Memory B cell (primary cell): Measurements from ENCODE around the gene ABCC11.

ENCODE experiments used
- ATAC-seq: fragments of 150-1000 bp; cut with Tn5 transposase; 2 replicates; pipeline ENCODE4 v1.10.0; 2021; ENCODE audit warnings: low read depth, mild to moderate bottlenecking, moderate library complexity
- DNase-seq, 2 donors: peaks; one replicate each; pipeline ENCODE4 v3.0.0; 2022; ENCODE audit warnings: low spot score in 2 of 2
- H3K27ac Mint-ChIP-seq: one replicate; pipeline ENCODE4 v1.8.0; 2022; ENCODE audit warnings: mild to moderate bottlenecking, moderate library complexity, mixed read lengths
- H3K27me3 Mint-ChIP-seq: one replicate; pipeline ENCODE4 v1.8.0; 2022; ENCODE audit warnings: mixed read lengths
- H3K36me3 Mint-ChIP-seq: one replicate; pipeline ENCODE4 v1.8.0; 2022; ENCODE audit warnings: mild to moderate bottlenecking, mixed read lengths
- H3K4me1 Mint-ChIP-seq: one replicate; pipeline ENCODE4 v1.8.0; 2022; ENCODE audit warnings: mixed read lengths
- H3K4me3 Mint-ChIP-seq: one replicate; pipeline ENCODE4 v1.8.0; 2022; ENCODE audit warnings: mild to moderate bottlenecking, moderate library complexity, mixed read lengths
- H3K9me3 Mint-ChIP-seq: one replicate; pipeline ENCODE4 v1.8.0; 2022; ENCODE audit warnings: mixed read lengths

Gene ABCC11

GRCh38 chr16:48235058-48235555 lies 12.2 kb downstream of the ABCC11 start:
- no peaks in the 10 kb centered on the region for H3K4me1 Mint-ChIP-seq
- peaks cover 4% of the 10 kb centered on the region for H3K9me3 Mint-ChIP-seq
- no peak for ATAC-seq
- DNase-seq, result no peak
- H3K36me3 Mint-ChIP-seq, result no peaks in the 10 kb centered on the region
- no peak overlapping the region for H3K27ac Mint-ChIP-seq
- peaks cover under 1% of the 10 kb centered on the region for H3K27me3 Mint-ChIP-seq
- no peak overlapping the region for H3K4me3 Mint-ChIP-seq

- no peak for DNase-seq
Measured at GRCh38 chr16:48234630-48235029, 12.7 kb downstream of the ABCC11 start.

GRCh38 chr16:48232493-48233040 lies 14.8 kb downstream of the ABCC11 start:
- ATAC-seq (no peak), DNase-seq (no peak)
- Mint-ChIP-seq H3K27me3 (peaks cover 5% of the 10 kb centered on the region), H3K4me3 (no peak overlapping the region), H3K36me3 (no peaks in the 10 kb centered on the region), H3K4me1 (no peaks in the 10 kb centered on the region), H3K9me3 (no peaks in the 10 kb centered on the region), H3K27ac (no peak overlapping the region)

More at GRCh38 chr16:48234630-48235029, 12.7 kb downstream of the ABCC11 start:
- ATAC-seq, result no peak
- Mint-ChIP-seq H3K4me1 (no peaks in the 10 kb centered on the region), H3K9me3 (no peaks in the 10 kb centered on the region), H3K27me3 (peaks cover 5% of the 10 kb centered on the region), H3K4me3 (no peak overlapping the region), H3K36me3 (no peaks in the 10 kb centered on the region), H3K27ac (no peak overlapping the region)

- Mint-ChIP-seq H3K9me3 (no peaks in the 10 kb centered on the region), H3K27me3 (peaks cover 5% of the 10 kb centered on the region), H3K36me3 (no peaks in the 10 kb centered on the region), H3K4me1 (no peaks in the 10 kb centered on the region), H3K27ac (no peak overlapping the region), H3K4me3 (no peak overlapping the region)
- DNase-seq (no peak), ATAC-seq (no peak)
Measured at GRCh38 chr16:48231727-48232492, 15.4 kb downstream of the ABCC11 start.

GRCh38 chr16:48225456-48225855 lies 21.9 kb downstream of the ABCC11 start:
- Mint-ChIP-seq H3K4me1 (no peaks in the 10 kb centered on the region), H3K27me3 (peaks cover 10% of the 10 kb centered on the region), H3K4me3 (no peak overlapping the region), H3K9me3 (no peaks in the 10 kb centered on the region), H3K27ac (no peak overlapping the region), H3K36me3 (no peaks in the 10 kb centered on the region)
- ATAC-seq, result no peak
- DNase-seq, result no peak

GRCh38 chr16:48223490-48223889 lies 23.8 kb downstream of the ABCC11 start:
- peaks cover 2% of the 10 kb centered on the region for H3K9me3 Mint-ChIP-seq
- ATAC-seq, result no peak
- H3K27me3 Mint-ChIP-seq, result peaks cover 5% of the 10 kb centered on the region
- DNase-seq, result no peak
- no peak overlapping the region for H3K4me3 Mint-ChIP-seq
- no peak overlapping the region for H3K27ac Mint-ChIP-seq
- no peaks in the 10 kb centered on the region for H3K36me3 Mint-ChIP-seq
- H3K4me1 Mint-ChIP-seq, result no peaks in the 10 kb centered on the region

- Mint-ChIP-seq H3K27ac (no peak overlapping the region), H3K4me1 (no peaks in the 10 kb centered on the region), H3K36me3 (no peaks in the 10 kb centered on the region), H3K4me3 (no peak overlapping the region), H3K9me3 (peaks cover 2% of the 10 kb centered on the region), H3K27me3 (peaks cover 2% of the 10 kb centered on the region)
- DNase-seq (no peak), ATAC-seq (no peak)
Measured at GRCh38 chr16:48220891-48221290, 26.4 kb downstream of the ABCC11 start.

- Mint-ChIP-seq H3K9me3 (peaks cover 2% of the 10 kb centered on the region), H3K4me3 (no peak overlapping the region), H3K27me3 (no peaks in the 10 kb centered on the region), H3K4me1 (no peaks in the 10 kb centered on the region), H3K36me3 (no peaks in the 10 kb centered on the region), H3K27ac (no peak overlapping the region)
- DNase-seq (no peak), ATAC-seq (no peak)
Measured at GRCh38 chr16:48218473-48218872, 28.9 kb downstream of the ABCC11 start.

GRCh38 chr16:48217708-48218107 lies 29.6 kb downstream of the ABCC11 start:
- no peak for DNase-seq
- Mint-ChIP-seq H3K27ac (no peak overlapping the region), H3K9me3 (peaks cover 2% of the 10 kb centered on the region), H3K4me1 (no peaks in the 10 kb centered on the region), H3K36me3 (no peaks in the 10 kb centered on the region), H3K4me3 (no peak overlapping the region), H3K27me3 (no peaks in the 10 kb centered on the region)
- ATAC-seq, result no peak

GRCh38 chr16:48215738-48216137 lies 31.6 kb downstream of the ABCC11 start:
- no peak overlapping the region for H3K27ac Mint-ChIP-seq

GRCh38 chr16:48212033-48212432 lies 35.3 kb downstream of the ABCC11 start:
- no peaks in the 10 kb centered on the region for H3K9me3 Mint-ChIP-seq
- DNase-seq (no peak), ATAC-seq (no peak)
- H3K36me3 Mint-ChIP-seq, result no peaks in the 10 kb centered on the region
- H3K27ac Mint-ChIP-seq, result no peak overlapping the region
- H3K4me1 Mint-ChIP-seq, result no peaks in the 10 kb centered on the region
- no peak overlapping the region for H3K4me3 Mint-ChIP-seq
- H3K27me3 Mint-ChIP-seq, result peaks cover 5% of the 10 kb centered on the region

More at GRCh38 chr16:48215738-48216137, 31.6 kb downstream of the ABCC11 start:
- no peak overlapping the region for H3K4me3 Mint-ChIP-seq
- H3K4me1 Mint-ChIP-seq, result no peaks in the 10 kb centered on the region
- ATAC-seq, result no peak
- H3K36me3 Mint-ChIP-seq, result no peaks in the 10 kb centered on the region
- peaks cover 2% of the 10 kb centered on the region for H3K9me3 Mint-ChIP-seq
- no peaks in the 10 kb centered on the region for H3K27me3 Mint-ChIP-seq
- no peak for DNase-seq

- no peaks in the 10 kb centered on the region for H3K4me1 Mint-ChIP-seq
- H3K27ac Mint-ChIP-seq, result no peak overlapping the region
- peaks cover 7% of the 10 kb centered on the region for H3K27me3 Mint-ChIP-seq
- no peak overlapping the region for H3K4me3 Mint-ChIP-seq
- DNase-seq, result no peak
- no peaks in the 10 kb centered on the region for H3K9me3 Mint-ChIP-seq
- H3K36me3 Mint-ChIP-seq, result no peaks in the 10 kb centered on the region
- no peak for ATAC-seq
Measured at GRCh38 chr16:48210747-48211146, 36.6 kb downstream of the ABCC11 start.

- ATAC-seq, result no peak
- H3K4me3 Mint-ChIP-seq, result no peak overlapping the region
- H3K36me3 Mint-ChIP-seq, result no peaks in the 10 kb centered on the region
- H3K27ac Mint-ChIP-seq, result no peak overlapping the region
- no peaks in the 10 kb centered on the region for H3K4me1 Mint-ChIP-seq
- no peaks in the 10 kb centered on the region for H3K9me3 Mint-ChIP-seq
- H3K27me3 Mint-ChIP-seq, result peaks cover 10% of the 10 kb centered on the region
- no peak for DNase-seq
Measured at GRCh38 chr16:48206594-48207242, 40.6 kb downstream of the ABCC11 start.

GRCh38 chr16:48204825-48205151 lies 42.6 kb downstream of the ABCC11 start:
- Mint-ChIP-seq H3K9me3 (no peaks in the 10 kb centered on the region), H3K36me3 (no peaks in the 10 kb centered on the region), H3K4me1 (no peaks in the 10 kb centered on the region), H3K4me3 (no peak overlapping the region), H3K27me3 (peaks cover 10% of the 10 kb centered on the region), H3K27ac (no peak overlapping the region)
- DNase-seq, result no peak
- no peak for ATAC-seq
